Esophagus mucosa (tissue), 1 donor: ENCODE data around the gene TMED4. TPM values are rescaled to one million over a fixed set of nuclear protein-coding genes. Genes with fewer than 3 reads are reported as not detected.
A peak's percentile ranks its signal among the peaks of the same experiment; 100 is the strongest.
"Not testable (repeated sequence)": the region's sequence is repeated elsewhere in the genome, so short reads cannot be mapped to it uniquely, and the experiment has no call there.

Source experiments
- ATAC-seq: fragments of 200-7000 bp; cut with Tn5 transposase; one replicate; pipeline ENCODE4 v1.9.1; 2020
- total RNA-seq: library from RNA; stranded (reverse); gene quantifications from one replicate; pipeline ENCODE4 v1.2.4, GENCODE V29; 2023
- donor health status: DM: yes; HTN: yes; CAD: no.

Gene TMED4
- total RNA-seq, 1 donor from 2014 or later = 33.9 TPM

DNA sequence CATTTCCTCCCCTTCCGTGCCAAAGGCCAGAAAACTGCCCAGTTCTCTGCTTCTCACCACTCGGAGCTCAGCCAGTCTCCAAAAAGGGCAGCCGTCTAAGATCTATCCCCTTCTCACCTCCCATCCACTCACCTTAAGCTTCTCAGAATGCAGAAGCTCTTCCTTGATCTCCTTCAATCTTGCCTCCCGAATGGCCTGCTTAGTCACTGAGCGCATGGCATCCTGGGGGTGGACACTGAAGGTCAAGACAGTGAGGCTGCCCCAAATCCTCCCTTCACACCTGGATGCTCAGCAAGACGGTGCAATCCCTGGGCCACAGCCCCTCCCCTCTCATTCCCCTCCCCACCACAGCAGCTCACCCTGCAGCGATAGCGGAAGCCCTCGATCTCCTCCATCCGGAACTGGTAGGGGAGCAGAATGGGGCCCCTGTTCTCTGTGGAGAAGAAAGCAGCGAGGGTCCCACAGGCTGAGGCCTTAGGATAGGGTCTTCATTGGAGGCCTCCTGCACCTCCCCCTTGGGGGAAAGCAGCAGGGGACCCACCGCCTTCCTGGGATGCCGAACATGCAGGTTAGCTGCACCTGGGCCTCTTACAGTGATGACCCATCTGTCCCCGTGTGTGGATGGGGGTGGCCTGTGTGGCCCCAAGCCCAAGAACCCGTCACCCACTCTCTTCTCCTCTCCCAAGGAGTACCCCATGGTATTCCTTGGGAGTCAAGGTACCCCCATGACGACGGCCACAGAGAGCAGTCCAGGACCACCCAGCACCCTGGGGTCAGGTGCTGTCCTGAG is 13.1 kb downstream of the TMED4 start:
- ATAC-seq = no peak

GRCh38 chr7:44567884-44568283 is 14.1 kb downstream of the TMED4 start:
- no peak for ATAC-seq

DNA sequence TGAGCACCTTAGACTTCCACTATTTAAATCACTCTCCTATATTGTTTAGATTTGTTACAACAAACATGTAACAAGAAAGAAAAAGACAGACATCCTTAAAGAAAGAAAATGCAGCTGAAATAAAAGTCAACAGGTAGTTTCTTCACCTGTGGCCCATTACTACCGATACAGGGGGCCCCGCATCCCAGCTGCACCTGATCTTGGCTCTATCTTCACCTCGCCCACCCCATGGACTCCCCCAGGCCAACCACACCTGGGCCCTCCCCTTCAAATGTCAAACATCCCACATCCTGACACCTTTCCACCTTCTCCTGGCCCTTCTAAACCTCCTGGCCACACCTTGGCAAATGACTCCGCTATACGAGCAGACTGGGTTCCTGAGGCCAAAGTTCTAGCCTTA is 15.4 kb downstream of the TMED4 start:
- ATAC-seq = no peak

GRCh38 chr7:44565795-44566559 is 16.1 kb downstream of the TMED4 start:
- no peak for ATAC-seq

DNA sequence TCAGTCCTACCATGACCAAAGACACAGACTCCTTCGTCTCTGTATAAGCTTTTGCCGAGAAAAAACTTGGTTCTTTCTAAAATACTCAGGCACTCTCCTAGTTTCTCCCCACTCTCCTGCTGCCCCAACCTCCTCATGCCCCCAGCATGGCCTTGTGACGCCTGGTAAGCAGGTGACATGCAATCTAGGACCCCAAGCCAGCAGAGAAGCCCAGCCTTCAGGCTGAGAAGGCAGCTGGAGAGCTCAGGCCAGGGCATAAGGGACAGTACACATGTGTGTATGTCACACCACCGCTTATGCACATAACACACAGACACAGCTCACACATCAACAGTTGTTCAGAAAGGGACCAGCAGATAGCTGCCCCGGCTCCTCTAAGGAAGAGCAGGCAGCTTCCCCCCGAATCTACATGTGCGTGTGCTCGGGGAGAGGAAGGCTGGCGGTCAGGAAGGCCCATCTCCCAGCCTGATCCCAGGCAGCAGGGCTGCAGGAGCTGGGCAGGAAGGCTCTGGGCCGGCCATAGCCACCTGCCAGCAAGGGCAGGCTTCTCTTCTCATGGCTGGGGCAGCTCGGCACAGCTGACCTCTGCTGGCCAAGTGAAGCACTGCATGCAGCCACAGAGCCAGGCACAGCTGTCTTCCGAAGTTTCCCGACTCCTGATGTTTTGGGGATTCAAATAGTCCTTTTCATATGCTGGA is 16.8 kb downstream of the TMED4 start:
- ATAC-seq = peak; percentile 81

DNA sequence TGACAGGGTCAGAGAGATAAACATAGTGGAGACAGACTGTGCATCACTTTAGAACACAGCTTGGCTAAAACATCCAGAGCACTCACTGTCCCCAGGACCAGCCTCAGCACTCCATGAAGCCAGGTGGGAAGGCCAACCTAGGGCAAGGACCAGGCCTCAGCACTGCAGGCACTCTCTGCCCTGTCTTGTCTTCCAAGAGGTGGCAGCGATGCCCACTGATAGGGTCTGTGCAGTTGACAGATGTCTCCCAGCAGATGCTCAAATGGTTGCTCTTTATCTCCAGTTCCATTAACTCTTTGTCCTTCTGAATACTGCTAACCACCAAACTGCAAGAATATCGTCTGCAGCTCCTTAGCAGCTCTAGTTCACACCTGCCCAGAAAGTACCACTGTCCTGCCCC is 17.4 kb downstream of the TMED4 start:
- no peak for ATAC-seq

DNA sequence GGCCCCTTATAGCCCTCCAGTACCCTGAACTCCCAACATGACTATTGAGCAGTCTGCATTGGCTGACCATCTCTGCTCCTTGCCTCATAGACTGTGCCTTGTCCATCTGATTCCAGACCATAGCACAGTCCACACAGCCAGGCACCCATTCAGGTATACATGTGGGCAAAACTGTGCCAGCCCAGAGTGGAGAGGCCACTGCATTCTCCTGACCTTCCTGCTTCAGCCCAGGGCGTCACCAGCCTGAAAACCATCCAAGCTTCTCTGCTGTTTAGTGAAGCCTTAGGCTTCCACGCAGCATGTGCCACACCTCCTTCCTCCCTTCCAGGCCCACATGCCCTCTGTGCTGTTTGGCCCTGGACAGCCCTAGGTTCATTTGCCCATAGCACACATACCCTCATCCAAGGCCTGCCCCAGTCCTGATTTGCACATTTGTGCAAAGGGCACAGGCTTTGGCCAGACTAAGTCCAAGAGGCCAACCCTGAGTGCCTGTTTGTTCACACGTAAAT is 18.8 kb downstream of the TMED4 start:
- ATAC-seq = no peak

GRCh38 chr7:44562622-44562962 is 19.4 kb downstream of the TMED4 start:
- ATAC-seq = not testable (repeated sequence)

DNA sequence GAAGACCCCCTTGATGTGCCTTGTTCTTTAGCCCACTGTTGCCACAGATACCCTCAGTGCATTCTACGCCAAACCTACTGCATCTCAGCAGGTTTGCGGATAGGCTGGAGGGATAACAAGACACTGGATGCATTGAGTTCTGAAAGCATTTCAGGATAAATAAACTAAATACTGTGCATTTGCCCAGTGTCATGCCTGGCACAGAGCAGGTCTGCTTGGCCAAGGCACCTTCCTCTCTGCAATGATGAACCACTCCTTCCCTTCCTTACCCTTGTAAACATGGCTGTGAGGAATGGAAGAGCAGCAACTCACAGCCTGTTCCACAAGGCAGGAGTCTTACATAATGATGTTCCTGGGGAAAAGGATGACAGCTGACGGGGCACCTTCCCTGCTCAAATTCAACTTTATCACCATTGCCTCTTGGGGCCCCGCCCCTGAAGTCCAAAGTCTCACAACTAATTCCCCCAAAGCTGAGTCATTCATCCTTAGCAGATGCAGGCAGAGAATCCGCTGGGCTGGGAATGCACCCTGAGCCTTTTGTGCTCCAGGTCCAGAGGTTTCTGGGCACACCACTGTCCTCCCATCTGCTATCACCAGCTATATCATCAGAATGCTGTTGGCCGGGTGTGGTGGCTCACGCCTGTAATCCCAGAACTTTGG is 19.9 kb downstream of the TMED4 start:
- ATAC-seq = peak; percentile 36

GRCh38 chr7:44561481-44561880 is 20.6 kb downstream of the TMED4 start:
- ATAC-seq = no peak

DNA sequence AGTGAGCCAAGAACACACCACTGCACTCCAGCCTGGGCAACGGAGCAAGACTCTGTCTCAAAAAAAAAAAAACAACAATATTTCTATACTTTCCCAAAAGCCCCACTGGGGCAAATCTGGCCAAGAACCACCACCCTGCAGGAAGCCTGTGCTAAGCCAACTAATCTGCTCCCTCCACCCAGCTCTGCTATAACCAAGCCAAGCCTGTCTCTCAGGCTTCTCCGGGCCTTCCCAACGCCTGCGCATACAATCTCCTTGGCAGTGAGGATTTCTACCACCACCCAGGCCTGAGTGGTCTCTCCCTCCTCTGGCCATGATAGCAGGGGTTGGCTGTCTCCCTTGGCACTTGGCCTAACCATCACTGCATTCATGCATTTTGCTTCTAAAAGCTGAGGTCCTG is 22.5 kb downstream of the TMED4 start:
- peak; percentile 41 for ATAC-seq

DNA sequence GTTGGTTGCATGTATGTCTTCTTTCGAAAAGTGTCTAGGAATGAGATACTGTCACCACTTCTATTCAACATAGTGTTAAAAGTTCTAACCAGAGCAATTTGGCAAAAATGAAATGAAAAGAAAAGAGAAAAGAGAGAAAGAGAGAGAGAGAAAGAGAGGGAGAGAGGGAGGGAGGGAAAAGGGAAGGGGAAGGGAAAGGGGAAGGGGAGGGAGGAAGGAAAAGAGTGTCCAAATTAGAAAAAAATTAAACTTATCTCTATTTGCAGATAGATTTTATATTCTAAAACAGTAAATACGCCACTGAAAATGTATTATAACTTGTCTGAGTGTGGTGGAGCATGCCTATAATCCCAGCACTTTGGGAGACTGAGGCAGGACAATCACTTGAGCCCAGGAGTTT is 24.5 kb downstream of the TMED4 start:
- no peak for ATAC-seq

DNA sequence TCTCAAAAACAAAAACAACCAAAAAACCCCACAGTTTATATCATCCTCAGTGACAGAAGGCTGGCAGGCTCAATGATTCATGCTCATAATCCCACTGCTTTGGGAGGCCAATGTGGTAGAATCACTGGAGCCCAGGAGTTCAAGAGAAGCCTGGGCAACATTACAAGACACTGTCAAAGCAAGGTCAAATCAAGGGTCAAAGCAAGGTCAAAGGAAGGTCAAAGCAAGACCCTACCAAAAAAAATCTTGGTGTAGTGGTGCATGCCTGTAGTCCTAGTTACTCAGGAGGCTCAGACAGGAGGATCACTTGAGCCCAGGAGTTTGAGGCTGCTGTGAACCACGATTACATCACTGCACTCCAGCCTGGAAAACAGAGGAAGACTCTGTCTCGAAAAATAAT is 26.7 kb downstream of the TMED4 start:
- no peak for ATAC-seq

GRCh38 chr7:44552473-44553005 is 29.5 kb downstream of the TMED4 start:
- ATAC-seq = not testable (repeated sequence)

DNA sequence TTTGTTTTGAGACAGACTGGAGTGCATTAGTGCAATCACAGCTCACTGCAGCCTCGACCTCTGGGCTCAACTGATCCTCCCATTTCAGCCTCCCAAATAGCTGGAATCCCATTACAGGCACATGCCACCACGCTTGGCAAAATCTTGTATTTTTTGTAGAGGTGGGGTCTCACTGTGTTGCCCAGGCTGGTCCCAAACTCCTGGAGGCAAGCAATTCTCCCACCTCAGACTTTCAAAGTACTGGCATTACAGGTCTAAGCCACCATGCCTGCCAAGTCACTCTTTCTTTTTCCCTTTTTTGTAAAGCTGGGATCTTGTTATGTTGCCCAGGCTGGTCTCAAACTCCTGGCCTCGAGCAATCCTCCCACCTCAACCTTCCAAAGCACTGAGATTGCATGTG is 32.6 kb downstream of the TMED4 start:
- ATAC-seq = no peak

GRCh38 chr7:44548893-44549292 is 33.1 kb downstream of the TMED4 start:
- no peak for ATAC-seq

GRCh38 chr7:44547536-44548231 is 34.3 kb downstream of the TMED4 start:
- ATAC-seq = no peak

DNA sequence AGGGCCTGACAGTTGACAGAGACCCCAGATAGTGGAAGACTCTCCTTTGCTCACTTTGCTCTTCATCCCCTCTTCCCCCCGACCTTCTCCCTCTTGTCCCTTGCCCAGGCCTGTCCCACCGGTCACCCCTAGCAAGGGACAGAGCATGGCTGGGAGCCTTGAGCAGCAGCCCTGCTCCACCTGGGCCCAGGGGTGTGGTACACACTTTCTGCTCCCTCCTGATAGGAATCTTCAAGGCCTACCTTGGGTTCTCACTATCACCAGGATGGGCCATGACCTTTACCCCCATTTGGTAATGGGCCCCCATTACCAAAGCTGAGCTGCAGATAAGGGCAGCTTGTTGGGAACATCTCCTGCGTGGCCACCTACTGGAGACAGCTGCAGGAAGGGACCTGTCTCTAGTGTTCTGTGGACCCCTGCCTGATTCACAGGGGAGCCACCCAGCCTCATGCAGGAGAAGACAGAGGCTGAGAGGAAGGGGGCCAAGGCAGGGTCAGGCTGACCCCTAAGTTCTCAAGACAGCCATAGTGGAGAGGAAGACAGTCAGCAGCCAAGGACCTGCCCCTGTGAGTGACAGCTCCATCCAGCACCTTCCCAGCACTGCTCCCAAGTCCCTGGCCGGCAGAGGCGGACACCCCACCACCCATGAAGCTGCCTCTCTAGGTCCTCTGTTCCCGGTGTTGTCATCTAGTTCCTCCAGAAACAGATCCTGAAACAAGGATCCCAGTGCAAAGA is 40.0 kb downstream of the TMED4 start:
- ATAC-seq = no peak

DNA sequence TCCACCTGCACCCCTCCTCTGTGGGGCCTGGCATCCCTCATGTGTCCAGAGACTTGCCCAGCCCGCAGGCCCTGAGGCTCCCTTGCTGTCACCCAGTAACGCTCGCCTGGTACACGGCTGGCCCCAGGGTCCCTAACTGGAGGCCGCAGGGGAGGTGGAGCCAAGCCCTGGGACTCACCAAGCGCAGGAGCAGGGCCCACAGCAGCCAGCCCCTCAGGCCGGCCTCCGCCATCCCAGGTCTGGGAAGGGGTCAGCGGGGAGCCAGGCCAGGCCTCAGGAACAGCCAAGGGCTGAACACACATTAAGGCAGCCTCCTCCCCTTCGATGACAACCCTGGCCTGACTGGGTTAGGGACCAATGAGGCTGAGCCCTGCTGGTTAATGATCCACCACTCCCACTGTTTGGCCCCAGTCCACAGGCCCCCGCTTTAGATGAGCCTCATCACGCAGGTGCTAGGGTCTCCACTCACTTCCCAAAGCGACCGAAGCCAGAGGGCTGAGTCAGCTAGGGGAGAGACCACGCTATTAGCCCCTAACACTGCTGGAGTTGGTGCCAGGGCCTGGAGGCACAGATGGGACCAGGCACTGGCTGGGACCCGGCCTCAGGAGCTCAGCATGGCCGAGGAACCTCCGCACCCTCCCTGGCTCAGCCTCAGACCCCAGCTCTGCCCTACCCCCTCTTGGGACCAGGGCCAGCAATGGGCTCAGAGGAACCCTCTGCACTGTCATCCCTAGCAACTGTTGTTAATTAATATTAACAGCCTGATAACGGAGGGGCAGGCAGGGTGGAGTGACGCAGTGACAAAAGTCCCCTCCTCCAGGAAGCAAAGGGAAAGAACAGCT is 40.8 kb downstream of the TMED4 start, which contains the start of gene NPC1L1:
NPC1L1 (minus strand) TSS at position 303 of the 842 bp plus-strand sequence; CDS start at position 232, 71 bp downstream.
- no peak for ATAC-seq

- no peak for ATAC-seq
Measured at GRCh38 chr7:44540592-44541027, 41.4 kb downstream of the TMED4 start.
